Activated CD8-positive, alpha-beta memory T cell treated with anti-CD3 and anti-CD28 coated beads, Interleukin-2, amount 10 ng/mL, durations not matched to agents 7 days and 5 days (primary cell): ENCODE data around the gene VEZF1. TPM values are rescaled to one million over a fixed set of nuclear protein-coding genes. Genes with fewer than 3 reads are reported as not detected.
"Not testable (repeated sequence)": the region's sequence is repeated elsewhere in the genome, so short reads cannot be mapped to it uniquely, and the experiment has no call there.

ENCODE experiments used
- ATAC-seq: fragments of 150-1000 bp; cut with Tn5 transposase; one replicate; pipeline ENCODE4 v1.10.0; 2021; ENCODE audit warnings: moderate library complexity
- CTCF ChIA-PET: fragments of 350-600 bp; sonication (Branson Sonifier 250); formaldehyde crosslinking; loops from one replicate; lab custom pipeline; 2021; ENCODE audit warnings: antibody characterized with exemption; lab: Charles Lee
- DNase-seq: peaks from one replicate; pipeline ENCODE4 v3.0.0-alpha.2; 2020
- H3K27ac Mint-ChIP-seq: one replicate; pipeline ENCODE4 v1.8.0; 2021; ENCODE audit warnings: mild to moderate bottlenecking, mixed read lengths
- H3K27me3 Mint-ChIP-seq: one replicate; pipeline ENCODE4 v1.8.0; 2021; ENCODE audit warnings: mixed read lengths
- H3K36me3 Mint-ChIP-seq: one replicate; pipeline ENCODE4 v1.8.0; 2021; ENCODE audit warnings: mild to moderate bottlenecking, mixed read lengths
- H3K4me1 Mint-ChIP-seq: one replicate; pipeline ENCODE4 v1.8.0; 2021; ENCODE audit warnings: mixed read lengths
- H3K4me3 Mint-ChIP-seq: one replicate; pipeline ENCODE4 v1.8.0; 2021; ENCODE audit warnings: mild to moderate bottlenecking, moderate library complexity, mixed read lengths
- H3K9me3 Mint-ChIP-seq: one replicate; pipeline ENCODE4 v1.8.0; 2022; ENCODE audit warnings: low read depth, mixed read lengths
- total RNA-seq, 2 experiments: library from RNA; stranded (reverse); gene quantifications; one replicate each; pipeline ENCODE4 v1.2.3, GENCODE V29; 2021

VEZF1 gene
- total RNA-seq, 2 experiments from 2014 or later, result 33.2 to 37.6 TPM

DNA sequence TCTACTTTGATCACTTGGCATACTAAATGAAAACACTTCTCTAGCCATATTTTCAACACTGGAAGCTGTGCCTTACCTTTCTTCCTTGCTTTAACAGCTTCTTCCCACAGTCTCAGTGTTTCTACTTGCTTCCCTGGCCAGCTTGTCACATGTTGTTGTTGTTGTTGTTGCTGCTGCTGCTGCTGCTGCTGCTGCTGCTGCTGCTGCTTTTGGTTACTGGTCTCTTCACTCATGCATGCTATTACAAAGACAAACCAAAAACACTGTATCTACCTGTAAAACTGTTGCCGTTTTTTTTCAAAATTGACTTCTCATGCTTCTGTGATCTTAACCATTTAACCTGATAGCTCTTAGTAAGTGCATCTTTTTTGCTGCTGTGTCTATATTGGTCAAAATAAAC lies 9.0 kb downstream of the VEZF1 start:
- H3K4me3 Mint-ChIP-seq, result no peak overlapping the region
- peaks cover 25% of the 10 kb centered on the region for H3K4me1 Mint-ChIP-seq
- H3K27ac Mint-ChIP-seq, result no peak overlapping the region
- H3K36me3 Mint-ChIP-seq, result peaks cover 58% of the 10 kb centered on the region
- no peaks in the 10 kb centered on the region for H3K9me3 Mint-ChIP-seq
- CTCF ChIA-PET, result interaction anchor here (1.2 to 4.0 kb wide), 2 partner anchors 20 to 121 kb away, joined by 3 to 20 read pairs; no protein-coding TSS in a partner anchor
- no peak for ATAC-seq
- DNase-seq, result no peak
- H3K27me3 Mint-ChIP-seq, result no peaks in the 10 kb centered on the region

DNA sequence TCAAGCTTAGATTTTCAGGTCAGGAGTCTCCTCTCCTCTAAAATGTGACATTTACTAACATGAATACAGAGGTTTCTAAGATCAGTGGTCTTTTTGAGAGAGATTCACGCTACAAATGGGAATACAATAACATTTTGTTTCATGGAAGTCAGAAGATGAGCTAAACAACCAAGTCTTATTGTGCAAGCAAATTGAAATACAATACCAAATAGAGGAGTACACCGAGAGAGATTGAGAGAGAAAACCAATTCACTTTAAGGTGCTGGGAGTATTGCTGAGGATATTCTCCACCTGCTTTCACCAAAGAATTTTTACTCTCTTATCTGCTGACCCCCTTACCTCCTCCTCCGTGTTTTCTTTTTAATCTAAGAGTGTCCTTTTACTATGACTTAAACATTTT lies 11.5 kb downstream of the VEZF1 start:
- H3K4me1 Mint-ChIP-seq, result peaks cover 4% of the 10 kb centered on the region
- no peaks in the 10 kb centered on the region for H3K27me3 Mint-ChIP-seq
- no peak overlapping the region for H3K27ac Mint-ChIP-seq
- no peak for DNase-seq
- no peak overlapping the region for H3K4me3 Mint-ChIP-seq
- CTCF ChIA-PET, result interaction anchor here (1.0 kb wide), 1 partner anchor 10 kb away, joined by 4 read pairs; no protein-coding TSS in a partner anchor
- H3K9me3 Mint-ChIP-seq, result no peaks in the 10 kb centered on the region
- peaks cover 47% of the 10 kb centered on the region for H3K36me3 Mint-ChIP-seq
- ATAC-seq, result no peak

DNA sequence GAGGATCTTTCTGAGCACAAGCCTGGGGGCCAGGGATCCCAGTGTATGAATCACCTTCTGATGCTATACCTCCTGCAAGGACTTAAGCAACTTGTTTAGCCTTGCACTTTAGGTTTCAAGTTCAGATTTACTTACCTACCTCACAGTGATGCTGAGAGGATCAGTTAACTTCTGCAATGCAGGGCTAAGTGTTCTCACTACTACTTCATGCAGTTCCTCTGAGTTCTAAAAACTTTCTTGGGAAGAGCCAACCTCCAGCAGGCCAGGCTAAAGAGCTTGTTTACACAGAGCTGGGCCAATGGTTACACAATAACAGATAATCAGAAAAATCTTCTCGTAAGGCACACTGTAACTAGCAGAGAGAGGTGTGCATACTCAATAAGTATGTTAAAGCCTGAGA lies 13.0 kb downstream of the VEZF1 start:
- DNase-seq (no peak), ATAC-seq (no peak)
- H3K4me3 Mint-ChIP-seq, result no peak overlapping the region
- H3K9me3 Mint-ChIP-seq, result no peaks in the 10 kb centered on the region
- no peaks in the 10 kb centered on the region for H3K27me3 Mint-ChIP-seq
- H3K36me3 Mint-ChIP-seq, result peaks cover 39% of the 10 kb centered on the region
- no peak overlapping the region for H3K27ac Mint-ChIP-seq
- H3K4me1 Mint-ChIP-seq, result no peaks in the 10 kb centered on the region
- CTCF ChIA-PET, result interaction anchor here (1.1 kb wide), 1 partner anchor 20 kb away, joined by 3 read pairs; no protein-coding TSS in a partner anchor

- ATAC-seq, H3K27ac Mint-ChIP-seq, H3K4me1 Mint-ChIP-seq, H3K9me3 Mint-ChIP-seq, H3K4me3 Mint-ChIP-seq, DNase-seq, H3K27me3 Mint-ChIP-seq, CTCF ChIA-PET: not testable (repeated sequence)
- peaks cover 38% of the 10 kb centered on the region for H3K36me3 Mint-ChIP-seq
Measured at GRCh38 chr17:57974053-57974824, 13.8 kb downstream of the VEZF1 start.

DNA sequence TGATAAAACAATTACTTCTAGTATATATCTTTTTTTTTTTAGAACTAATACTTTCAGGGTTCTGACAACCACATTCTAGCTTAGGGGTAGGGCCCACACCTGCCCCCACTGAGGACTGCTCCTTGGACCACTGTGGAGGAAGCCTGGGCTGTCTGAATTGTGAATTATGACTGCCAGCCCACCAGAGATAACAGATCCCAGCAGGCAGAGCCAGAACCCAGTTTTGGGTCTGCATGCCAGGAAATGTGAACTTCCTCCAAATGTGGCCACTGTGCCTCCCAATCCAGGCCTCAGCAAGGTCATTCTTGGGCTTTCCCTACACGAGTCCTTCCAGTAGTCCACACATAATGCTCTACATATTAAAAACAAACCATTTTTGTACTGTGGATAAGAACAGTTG lies 15.9 kb downstream of the VEZF1 start:
- Mint-ChIP-seq H3K27ac (no peak overlapping the region), H3K27me3 (peaks cover 7% of the 10 kb centered on the region), H3K4me1 (no peaks in the 10 kb centered on the region), H3K9me3 (no peaks in the 10 kb centered on the region), H3K4me3 (no peak overlapping the region), H3K36me3 (peaks cover 23% of the 10 kb centered on the region)
- CTCF ChIA-PET, result interaction anchor here (0.5 to 1.2 kb wide), 2 partner anchors 21 to 255 kb away, joined by 3 to 5 read pairs; no protein-coding TSS in a partner anchor
- ATAC-seq (no peak), DNase-seq (no peak)

GRCh38 chr17:57971572-57971971 lies 16.5 kb downstream of the VEZF1 start:
- H3K36me3 Mint-ChIP-seq, result peaks cover 18% of the 10 kb centered on the region
- H3K27ac Mint-ChIP-seq, result no peak overlapping the region
- peaks cover 7% of the 10 kb centered on the region for H3K27me3 Mint-ChIP-seq
- H3K9me3 Mint-ChIP-seq, result no peaks in the 10 kb centered on the region
- ATAC-seq, result no peak
- H3K4me3 Mint-ChIP-seq, result no peak overlapping the region
- no peaks in the 10 kb centered on the region for H3K4me1 Mint-ChIP-seq
- CTCF ChIA-PET, result interaction anchor here (0.5 to 1.2 kb wide), 2 partner anchors 20 to 255 kb away, joined by 3 to 5 read pairs; no protein-coding TSS in a partner anchor
- DNase-seq, result no peak

DNA sequence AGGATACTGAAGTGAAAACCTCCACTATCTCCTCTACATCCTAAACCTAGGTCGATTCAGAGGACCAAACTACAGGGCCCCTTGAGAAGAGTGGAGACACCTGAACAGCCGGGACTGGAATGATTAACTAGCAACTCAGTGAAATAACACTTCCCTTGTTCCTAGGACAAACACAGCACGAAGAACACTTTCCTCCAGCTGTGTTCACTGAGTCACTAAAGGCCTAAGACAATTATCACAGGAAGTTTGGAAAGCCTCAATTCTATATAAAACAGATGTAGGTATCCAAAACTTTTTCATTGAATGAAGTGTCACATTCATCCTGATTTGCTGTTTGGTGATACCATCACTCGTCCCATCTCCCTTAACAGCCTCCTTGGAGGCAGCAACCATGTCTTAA lies 17.3 kb downstream of the VEZF1 start:
- Mint-ChIP-seq H3K4me3 (no peak overlapping the region), H3K9me3 (no peaks in the 10 kb centered on the region), H3K4me1 (no peaks in the 10 kb centered on the region), H3K27ac (no peak overlapping the region), H3K27me3 (peaks cover 7% of the 10 kb centered on the region), H3K36me3 (peaks cover 12% of the 10 kb centered on the region)
- DNase-seq (no peak), ATAC-seq (no peak)
- CTCF ChIA-PET, result interaction anchor here (1.2 kb wide), 1 partner anchor 256 kb away, joined by 3 read pairs; no protein-coding TSS in a partner anchor

DNA sequence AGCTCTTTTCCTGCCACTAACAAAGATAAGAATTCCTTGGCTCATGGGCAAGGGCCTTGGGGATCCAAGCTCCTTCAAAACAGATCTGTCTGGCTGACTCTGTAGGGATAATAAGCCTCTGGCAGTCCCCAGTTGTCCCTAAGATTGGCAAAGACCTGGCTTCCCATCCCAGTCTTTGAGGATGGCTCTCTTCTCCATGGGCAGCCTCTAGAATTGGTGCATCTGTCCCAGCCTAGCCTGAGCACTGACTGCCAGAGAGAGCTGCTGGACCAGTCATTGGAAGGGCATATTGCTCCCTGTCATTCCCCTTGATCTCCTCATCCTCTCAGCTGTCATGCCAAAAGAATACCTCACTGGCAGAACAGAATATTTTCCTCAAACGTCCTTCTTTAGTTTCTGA lies 19.6 kb downstream of the VEZF1 start:
- H3K9me3 Mint-ChIP-seq, result no peaks in the 10 kb centered on the region
- ATAC-seq (no peak), DNase-seq (no peak)
- no peaks in the 10 kb centered on the region for H3K4me1 Mint-ChIP-seq
- H3K4me3 Mint-ChIP-seq, result no peak overlapping the region
- CTCF ChIA-PET, result no interaction called here
- H3K27me3 Mint-ChIP-seq, result peaks cover 12% of the 10 kb centered on the region
- H3K36me3 Mint-ChIP-seq, result peaks cover 2% of the 10 kb centered on the region
- H3K27ac Mint-ChIP-seq, result no peak overlapping the region

GRCh38 chr17:57966875-57967274 lies 21.2 kb downstream of the VEZF1 start:
- CTCF ChIA-PET, result interaction anchor here (1.1 to 1.9 kb wide), 3 partner anchors 10 to 74 kb away, joined by 3 to 4 read pairs (median 4); no protein-coding TSS in a partner anchor
- Mint-ChIP-seq H3K27ac (no peak overlapping the region), H3K27me3 (peaks cover 25% of the 10 kb centered on the region)

GRCh38 chr17:57966246-57966645 lies 21.8 kb downstream of the VEZF1 start:
- peaks cover 25% of the 10 kb centered on the region for H3K27me3 Mint-ChIP-seq
- H3K4me3 Mint-ChIP-seq, result no peak overlapping the region
- H3K9me3 Mint-ChIP-seq, result no peaks in the 10 kb centered on the region
- DNase-seq (no peak), ATAC-seq (no peak)
- H3K27ac Mint-ChIP-seq, result no peak overlapping the region
- no peaks in the 10 kb centered on the region for H3K36me3 Mint-ChIP-seq
- no peaks in the 10 kb centered on the region for H3K4me1 Mint-ChIP-seq
- CTCF ChIA-PET, result interaction anchor here (1.6 to 1.9 kb wide), 2 partner anchors 10 to 33 kb away, joined by 4 read pairs; no protein-coding TSS in a partner anchor

More at GRCh38 chr17:57966875-57967274, 21.2 kb downstream of the VEZF1 start:
- H3K36me3 Mint-ChIP-seq, result no peaks in the 10 kb centered on the region
- H3K4me1 Mint-ChIP-seq, result no peaks in the 10 kb centered on the region
- no peak for ATAC-seq
- H3K9me3 Mint-ChIP-seq, result no peaks in the 10 kb centered on the region
- H3K4me3 Mint-ChIP-seq, result no peak overlapping the region
- DNase-seq, result no peak

DNA sequence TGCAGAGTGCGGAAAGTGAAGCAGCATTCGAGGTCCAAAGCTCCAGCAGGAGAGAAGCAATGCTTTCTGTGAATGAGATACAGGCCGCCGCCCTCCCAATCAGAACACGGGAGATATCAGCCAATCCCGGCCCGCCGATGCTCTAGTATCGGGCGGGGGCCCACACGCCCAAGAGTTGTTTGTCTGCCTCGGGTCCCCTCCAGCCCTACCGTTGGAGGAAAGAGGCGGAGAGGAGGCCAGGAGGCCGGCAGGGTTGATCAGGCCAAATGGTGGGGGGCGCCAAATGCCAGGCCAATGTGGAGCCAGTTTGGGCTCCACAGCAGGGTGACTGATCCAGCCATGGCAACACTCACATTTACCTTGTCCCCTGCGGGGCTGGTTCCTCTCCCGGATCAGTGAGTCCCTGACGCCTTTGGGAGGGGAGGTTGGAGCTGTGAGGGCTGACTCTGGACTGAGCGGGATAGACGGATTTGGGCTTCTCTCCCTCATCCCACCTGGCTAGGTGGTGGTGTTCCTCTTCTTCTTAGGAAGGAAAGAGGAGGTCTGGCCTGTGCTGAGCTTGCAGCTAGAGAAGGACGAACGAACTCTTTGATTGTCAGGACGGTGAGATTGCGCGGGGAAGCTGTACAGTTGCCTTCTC lies 22.4 kb downstream of the VEZF1 start:
- Mint-ChIP-seq H3K9me3 (no peaks in the 10 kb centered on the region), H3K36me3 (no peaks in the 10 kb centered on the region), H3K4me1 (no peaks in the 10 kb centered on the region), H3K27me3 (peaks cover 29% of the 10 kb centered on the region), H3K27ac (no peak overlapping the region), H3K4me3 (no peak overlapping the region)
- DNase-seq, result peak; percentile 30
- CTCF ChIA-PET, result interaction anchor here (1.9 kb wide), 1 partner anchor 11 kb away, joined by 4 read pairs; no protein-coding TSS in a partner anchor
- ATAC-seq, result no peak

GRCh38 chr17:57963149-57963511 lies 24.9 kb downstream of the VEZF1 start:
- Mint-ChIP-seq H3K27ac (no peak overlapping the region), H3K4me1 (no peaks in the 10 kb centered on the region), H3K9me3 (no peaks in the 10 kb centered on the region), H3K4me3 (no peak overlapping the region), H3K36me3 (no peaks in the 10 kb centered on the region), H3K27me3 (peaks cover 33% of the 10 kb centered on the region)
- CTCF ChIA-PET, result no interaction called here
- ATAC-seq, result no peak
- no peak for DNase-seq

DNA sequence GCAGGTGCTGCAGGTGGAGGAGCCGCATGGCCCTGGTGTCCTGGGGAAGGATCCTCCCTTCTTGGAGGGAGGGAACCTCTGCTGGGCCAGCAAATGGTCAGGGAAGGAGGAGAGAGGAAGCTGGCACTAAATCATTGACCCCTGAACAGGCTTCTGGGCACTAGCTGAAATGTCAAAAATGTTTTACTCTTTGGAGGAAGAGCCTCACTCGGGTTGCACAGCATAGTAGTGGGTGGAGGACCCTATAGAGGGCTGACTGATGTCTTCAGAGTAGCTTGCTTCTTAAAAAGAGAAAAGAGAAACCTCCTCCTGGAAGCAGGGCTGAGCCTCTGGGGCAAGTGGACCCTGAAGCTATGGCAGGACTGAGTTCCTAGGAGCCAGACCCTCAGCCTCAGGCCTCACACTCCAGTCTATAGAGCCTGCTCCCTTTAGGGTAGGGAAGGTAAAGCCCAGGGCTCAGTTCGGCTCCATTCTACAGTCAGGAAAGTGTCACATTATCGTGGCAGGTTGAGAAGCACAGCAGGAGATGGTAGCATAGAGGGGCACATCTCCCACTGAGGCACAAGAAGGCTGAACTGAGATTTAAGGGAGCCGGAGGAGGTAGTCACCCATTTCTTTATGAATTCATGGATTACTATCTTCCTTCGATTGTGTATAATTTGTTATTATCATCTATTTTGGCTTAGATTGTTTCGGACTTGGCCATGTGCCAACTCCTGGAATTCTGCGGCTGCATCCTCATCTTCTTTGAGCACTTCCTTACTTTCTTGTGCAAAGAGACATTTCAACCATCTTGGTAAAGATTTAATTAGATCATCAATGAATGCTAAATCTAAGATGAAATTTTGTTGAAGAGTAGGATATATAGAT lies 25.5 kb downstream of the VEZF1 start:
- no peaks in the 10 kb centered on the region for H3K36me3 Mint-ChIP-seq
- CTCF ChIA-PET, result no interaction called here
- ATAC-seq (no peak), DNase-seq (peak; percentile 19)
- peaks cover 38% of the 10 kb centered on the region for H3K27me3 Mint-ChIP-seq
- H3K4me1 Mint-ChIP-seq, result peaks cover 3% of the 10 kb centered on the region
- no peak overlapping the region for H3K4me3 Mint-ChIP-seq
- no peaks in the 10 kb centered on the region for H3K9me3 Mint-ChIP-seq
- no peak overlapping the region for H3K27ac Mint-ChIP-seq
